WI38 (cell line): ENCODE measurements around the gene SNX27.
"Not testable (repeated sequence)": the region's sequence is repeated elsewhere in the genome, so short reads cannot be mapped to it uniquely, and the experiment has no call there.

Experiments used
- H3K4me3 ChIP-seq: 2 replicates; pipeline ENCODE4 v1.5.1; 2011; ENCODE audit warnings: low read depth, mild to moderate bottlenecking, control low read depth, low read length
- TF ChIP-seq, protein P1 (sequence below): IDR thresholded peaks from 2 replicates; pipeline ENCODE4 v1.5.1; 2012; ENCODE audit warnings: low read depth, mild to moderate bottlenecking, control low read depth, low read length

SNX27 gene

GRCh38 chr1:151639466-151639865 is 27.6 kb downstream of the SNX27 start:
- TF ChIP-seq, protein P1, sequence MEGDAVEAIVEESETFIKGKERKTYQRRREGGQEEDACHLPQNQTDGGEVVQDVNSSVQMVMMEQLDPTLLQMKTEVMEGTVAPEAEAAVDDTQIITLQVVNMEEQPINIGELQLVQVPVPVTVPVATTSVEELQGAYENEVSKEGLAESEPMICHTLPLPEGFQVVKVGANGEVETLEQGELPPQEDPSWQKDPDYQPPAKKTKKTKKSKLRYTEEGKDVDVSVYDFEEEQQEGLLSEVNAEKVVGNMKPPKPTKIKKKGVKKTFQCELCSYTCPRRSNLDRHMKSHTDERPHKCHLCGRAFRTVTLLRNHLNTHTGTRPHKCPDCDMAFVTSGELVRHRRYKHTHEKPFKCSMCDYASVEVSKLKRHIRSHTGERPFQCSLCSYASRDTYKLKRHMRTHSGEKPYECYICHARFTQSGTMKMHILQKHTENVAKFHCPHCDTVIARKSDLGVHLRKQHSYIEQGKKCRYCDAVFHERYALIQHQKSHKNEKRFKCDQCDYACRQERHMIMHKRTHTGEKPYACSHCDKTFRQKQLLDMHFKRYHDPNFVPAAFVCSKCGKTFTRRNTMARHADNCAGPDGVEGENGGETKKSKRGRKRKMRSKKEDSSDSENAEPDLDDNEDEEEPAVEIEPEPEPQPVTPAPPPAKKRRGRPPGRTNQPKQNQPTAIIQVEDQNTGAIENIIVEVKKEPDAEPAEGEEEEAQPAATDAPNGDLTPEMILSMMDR, result no peak
- H3K4me3 ChIP-seq, result no peak overlapping the region

DNA sequence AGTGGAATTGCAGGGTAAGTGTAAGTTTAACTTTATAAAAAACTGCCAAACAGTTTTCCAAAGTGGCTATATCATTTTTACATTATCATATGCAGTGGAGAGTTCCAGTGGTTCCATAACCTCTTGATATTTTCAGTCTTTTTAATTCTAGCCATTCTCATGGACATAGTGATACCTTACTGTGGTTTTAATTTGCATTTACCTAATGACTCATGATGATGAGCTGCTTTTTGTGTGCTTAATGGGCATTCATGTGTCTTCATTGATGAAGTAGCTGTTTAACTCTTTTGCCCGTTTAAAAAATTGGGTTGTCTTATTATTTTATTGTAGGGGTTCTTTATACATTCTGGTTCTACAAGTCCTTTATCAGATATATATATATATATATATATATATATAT is 29.4 kb downstream of the SNX27 start:
- no peak overlapping the region for H3K4me3 ChIP-seq
- TF ChIP-seq, protein P1, result no peak

DNA sequence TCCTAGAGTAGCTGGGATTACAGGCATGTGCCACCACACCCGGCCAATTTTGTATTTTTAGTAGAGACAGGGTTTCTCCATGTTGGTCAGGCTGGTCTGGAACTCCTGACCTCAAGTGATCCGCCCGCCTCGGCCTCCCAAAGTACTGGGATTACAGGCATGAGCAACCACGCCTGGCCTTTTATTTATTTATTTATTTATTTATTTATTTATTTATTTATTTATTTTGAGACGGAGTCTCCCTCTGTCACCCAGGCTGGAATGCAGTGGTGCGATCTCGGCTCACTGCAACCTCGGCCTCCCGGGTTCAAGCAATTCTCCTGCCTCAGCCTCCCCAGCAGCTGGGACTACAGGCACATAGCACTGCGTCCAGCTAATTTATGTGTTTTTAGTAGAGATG is 31.2 kb downstream of the SNX27 start:
- H3K4me3 ChIP-seq, result not testable (repeated sequence)

DNA sequence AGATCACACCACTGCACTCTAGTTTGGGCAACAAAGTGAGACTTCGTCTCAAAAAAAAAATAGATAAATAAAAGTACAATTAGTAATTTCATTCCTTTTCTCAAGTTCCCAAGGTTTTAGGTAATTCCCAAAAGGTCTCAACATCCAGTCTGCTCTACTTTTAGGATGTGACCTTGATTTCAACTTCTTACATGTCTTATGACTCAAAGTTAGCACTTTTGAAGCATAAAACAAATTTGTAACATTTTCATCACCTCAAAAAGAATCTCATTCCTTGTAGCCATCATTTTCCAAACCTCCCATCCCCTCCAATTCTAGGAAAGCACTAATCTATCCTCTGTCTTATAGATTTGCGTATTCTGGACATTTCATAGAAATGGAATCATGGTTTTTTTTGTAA is 32.2 kb downstream of the SNX27 start:
- H3K4me3 ChIP-seq, result no peak overlapping the region
- TF ChIP-seq, protein P1, result no peak

GRCh38 chr1:151653397-151653796 is 41.5 kb downstream of the SNX27 start:
- no peak overlapping the region for H3K4me3 ChIP-seq

DNA sequence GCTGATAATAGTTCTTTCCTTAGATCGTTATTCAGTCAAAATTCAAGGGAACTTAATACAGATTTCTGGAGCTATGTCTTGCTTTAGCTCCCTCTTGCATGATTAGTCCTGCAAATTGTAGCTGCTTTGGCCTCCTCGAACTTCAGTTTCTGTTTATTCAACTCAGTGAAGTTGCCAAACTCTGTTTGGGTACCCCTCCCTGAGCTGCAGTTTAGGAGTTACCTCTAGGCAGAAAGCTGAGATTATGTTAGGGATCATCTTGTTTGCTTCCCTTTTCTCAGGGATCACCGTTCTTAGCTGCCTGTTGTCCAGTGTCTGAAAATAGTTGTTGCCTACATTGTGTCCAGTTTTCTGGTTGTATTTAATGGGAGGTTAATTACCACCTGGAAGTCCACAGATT is 43.5 kb downstream of the SNX27 start:
- TF ChIP-seq, protein P1, result no peak
- H3K4me3 ChIP-seq, result no peak overlapping the region

More at GRCh38 chr1:151653397-151653796, 41.5 kb downstream of the SNX27 start:
- TF ChIP-seq, protein P1, result no peak

DNA sequence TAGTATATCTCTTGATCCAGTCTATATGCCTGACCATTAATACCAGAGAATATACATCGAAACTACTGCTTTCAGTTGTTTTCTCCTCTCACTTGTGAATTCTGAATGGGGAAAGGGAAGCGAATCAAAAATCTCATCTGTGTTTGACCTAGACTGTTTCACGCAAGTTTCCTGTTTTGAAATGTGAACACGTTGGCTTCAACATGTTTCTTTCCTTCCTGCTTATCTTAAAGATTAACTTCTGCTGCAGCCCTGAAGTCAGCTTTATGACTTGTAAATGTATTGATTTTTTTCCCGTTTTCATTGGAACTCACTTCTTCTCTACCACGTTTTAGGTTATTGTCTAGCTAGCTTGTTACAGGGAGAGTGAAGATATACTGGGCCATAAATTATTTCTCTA is 49.9 kb downstream of the SNX27 start:
- H3K4me3 ChIP-seq, result no peak overlapping the region
- TF ChIP-seq, protein P1, result no peak

DNA sequence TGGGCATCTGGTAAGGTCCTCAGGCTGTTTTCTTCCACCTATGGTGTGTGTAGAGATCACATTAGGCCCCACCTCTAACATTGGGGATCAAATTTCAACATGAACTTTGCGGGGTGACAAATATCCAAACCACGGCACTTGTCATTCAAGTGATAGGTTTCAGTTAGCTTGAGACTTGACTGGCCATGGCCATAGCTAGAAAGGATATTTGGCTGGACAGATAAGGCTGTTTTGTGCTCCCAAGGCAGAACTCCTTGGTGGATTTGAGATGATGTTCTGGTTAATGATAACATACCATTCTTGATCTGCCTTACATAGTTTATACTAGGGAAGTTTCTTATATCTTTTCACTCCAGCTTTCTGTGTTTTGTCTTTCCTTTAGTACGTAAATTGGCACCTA is 56.2 kb downstream of the SNX27 start:
- TF ChIP-seq, protein P1, result no peak
- no peak overlapping the region for H3K4me3 ChIP-seq

- H3K4me3 ChIP-seq, result not testable (repeated sequence)
Measured at GRCh38 chr1:151670036-151670675, 58.3 kb downstream of the SNX27 start.
